Measurements from ENCODE around the gene C2CD4B. TPM values are rescaled to one million over a fixed set of nuclear protein-coding genes. Genes with fewer than 3 reads are reported as not detected.

C2CD4B gene
- total RNA-seq, 3 donors from 2014 or later: 1.5 to 3.7 (median 3.2) TPM

GRCh38 chr15:62187425-62187824 lies 22.3 kb upstream of the C2CD4B start:
- ATAC-seq (no peak), DNase-seq (no peak)
- intact Hi-C loops (cut with DNase I, micrococcal nuclease): no loop called here

DNA sequence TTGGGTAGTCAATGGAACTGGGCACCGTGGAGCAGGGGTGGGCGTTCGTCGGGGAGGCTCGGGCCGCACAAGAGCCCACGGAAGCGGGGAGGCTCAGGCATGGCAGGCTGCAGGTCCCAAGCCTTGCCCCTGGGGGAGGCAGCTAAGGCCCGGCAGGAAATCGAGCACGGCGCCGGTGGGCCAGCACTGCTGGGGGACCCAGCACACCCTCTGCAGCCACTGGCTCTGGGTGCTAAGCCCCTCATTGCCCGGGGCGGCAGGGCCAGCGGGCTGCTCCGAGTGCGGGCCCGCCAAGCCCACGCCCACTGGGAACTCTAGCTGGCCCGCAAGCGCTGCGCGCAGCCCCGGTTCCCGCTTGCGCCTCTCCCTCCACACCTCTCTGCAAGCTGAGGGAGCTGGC lies 21.5 kb upstream of the C2CD4B start:
- intact Hi-C loops (cut with DNase I, micrococcal nuclease): no loop called here
- Histone ChIP-seq H3K9me3 (no peaks in the 10 kb centered on the region), H3K36me3 (ENCODE audit: low read depth) (no peaks in the 10 kb centered on the region), H3K4me3 (no peak overlapping the region), H3K4me1 (ENCODE audit: low read depth) (no peaks in the 10 kb centered on the region)
- no peak for ATAC-seq
- no peak for DNase-seq
- no peak for TF ChIP-seq CTCF (IDR thresholded peaks at IDR 0.05)

More at GRCh38 chr15:62187425-62187824, 22.3 kb upstream of the C2CD4B start:
- Histone ChIP-seq H3K9me3 (no peaks in the 10 kb centered on the region), H3K36me3 (ENCODE audit: low read depth) (no peaks in the 10 kb centered on the region), H3K4me1 (ENCODE audit: low read depth) (no peaks in the 10 kb centered on the region), H3K4me3 (no peak overlapping the region)
- no peak for TF ChIP-seq CTCF (IDR thresholded peaks at IDR 0.05)

DNA sequence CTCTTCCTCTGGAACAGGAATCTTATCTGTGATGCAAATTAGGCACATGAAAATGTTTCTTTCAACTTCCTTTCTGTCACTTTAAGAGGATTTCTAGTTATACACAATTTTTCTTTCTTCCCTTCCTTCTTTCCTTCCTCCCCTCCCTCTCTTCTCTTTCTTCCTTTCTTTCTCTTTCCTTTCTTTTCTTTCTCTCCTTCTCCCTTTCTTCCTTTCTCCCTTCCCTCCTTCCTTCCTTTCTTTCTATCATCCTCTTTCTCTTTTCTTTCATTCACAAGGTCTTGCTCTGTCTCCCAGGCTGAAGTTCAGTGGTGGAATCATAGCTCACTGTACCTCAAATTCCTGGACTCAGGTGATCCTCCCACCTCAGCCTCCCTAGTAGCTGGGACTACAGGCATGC lies 18.0 kb upstream of the C2CD4B start:
- TF ChIP-seq CTCF (IDR thresholded peaks at IDR 0.05): no peak
- ATAC-seq: no peak
- intact Hi-C loops (cut with DNase I, micrococcal nuclease): no loop called here
- no peaks in the 10 kb centered on the region for H3K9me3 ChIP-seq
- H3K4me1 ChIP-seq (ENCODE audit: low read depth): no peaks in the 10 kb centered on the region
- H3K36me3 ChIP-seq (ENCODE audit: low read depth): no peaks in the 10 kb centered on the region
- H3K4me3 ChIP-seq: no peak overlapping the region
- DNase-seq: no peak

GRCh38 chr15:62173215-62173614 lies 8.1 kb upstream of the C2CD4B start:
- H3K4me1 ChIP-seq (ENCODE audit: low read depth): no peaks in the 10 kb centered on the region
- intact Hi-C loops (cut with DNase I, micrococcal nuclease): no loop called here
- ATAC-seq (no peak), DNase-seq (no peak)
- no peaks in the 10 kb centered on the region for H3K36me3 ChIP-seq (ENCODE audit: low read depth)
- no peak overlapping the region for H3K4me3 ChIP-seq
- TF ChIP-seq CTCF (IDR thresholded peaks at IDR 0.05): no peak
- H3K9me3 ChIP-seq: no peaks in the 10 kb centered on the region

DNA sequence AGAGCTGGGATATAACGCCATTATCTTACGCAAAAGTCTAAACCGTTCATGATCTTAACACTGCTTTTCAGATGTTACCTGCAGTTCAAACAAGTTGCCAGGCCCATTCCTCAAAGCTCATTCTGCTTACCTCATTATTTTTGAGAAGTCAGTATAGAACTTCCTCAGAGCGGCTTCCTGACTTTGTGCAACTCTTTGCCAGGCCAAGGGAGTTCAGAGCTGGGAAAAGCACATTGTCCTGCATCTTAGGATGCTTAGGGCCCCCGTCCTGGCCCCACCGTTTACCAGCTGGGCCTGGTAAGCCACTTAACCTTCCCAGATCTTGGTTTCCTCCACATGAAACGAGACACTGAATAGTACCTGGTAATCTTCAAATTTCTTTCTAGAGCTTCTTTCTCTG lies 6.8 kb upstream of the C2CD4B start:
- ATAC-seq: no peak
- H3K9me3 ChIP-seq: no peaks in the 10 kb centered on the region

More for the DNA sequence above, 6.8 kb upstream of the C2CD4B start:
- no peaks in the 10 kb centered on the region for H3K4me1 ChIP-seq (ENCODE audit: low read depth)
- no peak overlapping the region for H3K4me3 ChIP-seq
- TF ChIP-seq CTCF (IDR thresholded peaks at IDR 0.05): no peak
- no peak for DNase-seq
- intact Hi-C loops (cut with DNase I, micrococcal nuclease): no loop called here
- no peaks in the 10 kb centered on the region for H3K36me3 ChIP-seq (ENCODE audit: low read depth)
